K562 (cell line): ENCODE results near the gene NR3C1.

Source experiments
- AFF1 ChIP-seq, 2 experiments: fragments of 450-650 bp; IDR thresholded peaks; 2 replicates each; pipeline ENCODE4 v1.6.1; 2018; ENCODE audit warnings: mild to moderate bottlenecking in 2 of 2, low read depth in 1 of 2; ENCODE audit not compliant: partially characterized antibody in 2 of 2
- ATF3 ChIP-seq, 2 experiments: fragments of 450-650 bp in 1 of 2; sonication (generic) in 1 of 2; formaldehyde crosslinking in 1 of 2; IDR thresholded peaks in 1 of 2; conservative IDR thresholded peaks in 1 of 2; 2 replicates each; pipeline versions ENCODE4 v1.6.1 to v1.8.1; 2016 to 2023; ENCODE audit warnings: mild to moderate bottlenecking in 2 of 2, moderate library complexity in 2 of 2, inconsistent platforms in 1 of 2, missing genetic modification reagents in 1 of 2
- CTCF ChIP-seq, 3 experiments: IDR thresholded peaks in 2 of 3; conservative IDR thresholded peaks in 1 of 3; 2 replicates each; pipeline ENCODE4 v1.5.1; 2011 to 2012; ENCODE audit warnings: low read length in 3 of 3, mild to moderate bottlenecking in 3 of 3, control low read depth in 2 of 3, improper control_type of control experiment in 1 of 3, inconsistent platforms in 1 of 3, low read depth in 1 of 3, mixed read lengths in 1 of 3, moderate library complexity in 1 of 3; ENCODE audit not compliant: insufficient read depth in 2 of 3
- FOXJ3 ChIP-seq: sonication (generic); formaldehyde crosslinking; IDR thresholded peaks from 2 replicates; pipeline ENCODE4 v1.4.0; 2020; ENCODE audit warnings: mild to moderate bottlenecking, missing genetic modification reagents
- GATA2 ChIP-seq: sonication (generic); formaldehyde crosslinking; IDR thresholded peaks from 2 replicates; pipeline ENCODE4 v1.4.0; 2020; ENCODE audit warnings: mild to moderate bottlenecking, missing genetic modification reagents
- NFE2L1 ChIP-seq: fragments of 450-650 bp; IDR thresholded peaks from 2 replicates; pipeline ENCODE4 v1.6.1; 2016; ENCODE audit warnings: missing genetic modification characterization, low read depth, mild to moderate bottlenecking, missing compliant biosample characterization, moderate library complexity, borderline replicate concordance
- PCBP1 ChIP-seq: fragments of 200-400 bp; formaldehyde crosslinking; IDR thresholded peaks from 2 replicates; pipeline ENCODE4 v1.6.1; 2018; ENCODE audit warnings: mild to moderate bottlenecking, low read depth, low read length; ENCODE audit not compliant: poor library complexity, severe bottlenecking
- POLR2A ChIP-seq: fragments of 450-650 bp; conservative IDR thresholded peaks from 2 replicates; pipeline ENCODE4 v1.6.1; 2016
- POLR2AphosphoS2 ChIP-seq: IDR thresholded peaks from 2 replicates; pipeline ENCODE4 v1.6.1; 2012; ENCODE audit warnings: low read length, improper control_type of control experiment
- POLR2AphosphoS5 ChIP-seq: IDR thresholded peaks from 2 replicates; pipeline ENCODE4 v1.6.1; 2011; ENCODE audit warnings: mild to moderate bottlenecking, low read depth, low read length, moderate library complexity; ENCODE audit not compliant: control insufficient read depth, insufficient read depth
- SMC3 ChIP-seq: conservative IDR thresholded peaks from 2 replicates; pipeline ENCODE4 v1.6.1; 2011; ENCODE audit warnings: low read depth, low read length, improper control_type of control experiment; ENCODE audit not compliant: insufficient read depth
- ZNF274 ChIP-seq: IDR thresholded peaks from 2 replicates; pipeline ENCODE4 v1.6.1; 2011; ENCODE audit warnings: low read depth, mild to moderate bottlenecking, low read length, moderate library complexity, borderline replicate concordance
- ZNF512 ChIP-seq: IDR thresholded peaks from 2 replicates; pipeline ENCODE4 v1.6.1; 2016; ENCODE audit warnings: missing genetic modification characterization, missing compliant biosample characterization
- TF ChIP-seq, protein P1 (sequence below): fragments of 250-450 bp; sonication (Bioruptor Pico); IDR thresholded peaks from 2 replicates; pipeline ENCODE4 v1.5.0; 2020; ENCODE audit warnings: mild to moderate bottlenecking, borderline replicate concordance

GRCh38 chr5:143267186-143267585 is 136.3 kb downstream of the NR3C1 start:
- TF ChIP-seq POLR2AphosphoS2 (no peak), GATA2 (CRISPR knock-in tag) (no peak), SMC3 (no peak), POLR2A (no peak), ZNF512 (tag) (no peak), NFE2L1 (tag) (no peak), CTCF (IDR thresholded peaks at IDR 0.05 in 2 of 3, conservative IDR thresholded peaks at IDR 0.05 in 1 of 3; ENCODE audit: insufficient read depth in 2 of 3, low read depth in 1 of 3, low read length in 3 of 3) (no peak), POLR2AphosphoS5 (no peak), AFF1 (IDR thresholded peaks at IDR 0.05; ENCODE audit: low read depth in 1 of 2, partially characterized antibody in 2 of 2) (no peak), PCBP1 (no peak), ATF3 (IDR thresholded peaks at IDR 0.05) (no peak), ATF3 (CRISPR knock-in tag; conservative IDR thresholded peaks at IDR 0.05) (no peak), ZNF274 (no peak), FOXJ3 (no peak)
- TF ChIP-seq, protein P1, sequence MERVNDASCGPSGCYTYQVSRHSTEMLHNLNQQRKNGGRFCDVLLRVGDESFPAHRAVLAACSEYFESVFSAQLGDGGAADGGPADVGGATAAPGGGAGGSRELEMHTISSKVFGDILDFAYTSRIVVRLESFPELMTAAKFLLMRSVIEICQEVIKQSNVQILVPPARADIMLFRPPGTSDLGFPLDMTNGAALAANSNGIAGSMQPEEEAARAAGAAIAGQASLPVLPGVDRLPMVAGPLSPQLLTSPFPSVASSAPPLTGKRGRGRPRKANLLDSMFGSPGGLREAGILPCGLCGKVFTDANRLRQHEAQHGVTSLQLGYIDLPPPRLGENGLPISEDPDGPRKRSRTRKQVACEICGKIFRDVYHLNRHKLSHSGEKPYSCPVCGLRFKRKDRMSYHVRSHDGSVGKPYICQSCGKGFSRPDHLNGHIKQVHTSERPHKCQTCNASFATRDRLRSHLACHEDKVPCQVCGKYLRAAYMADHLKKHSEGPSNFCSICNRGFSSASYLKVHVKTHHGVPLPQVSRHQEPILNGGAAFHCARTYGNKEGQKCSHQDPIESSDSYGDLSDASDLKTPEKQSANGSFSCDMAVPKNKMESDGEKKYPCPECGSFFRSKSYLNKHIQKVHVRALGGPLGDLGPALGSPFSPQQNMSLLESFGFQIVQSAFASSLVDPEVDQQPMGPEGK (CRISPR knock-in tag): no peak
